GM19463 (cell line): ENCODE data around the gene RNF182.
"Not testable (repeated sequence)": the region's sequence is repeated elsewhere in the genome, so short reads cannot be mapped to it uniquely, and the experiment has no call there.

Source experiments
- ATAC-seq: cut with Tn5 transposase; IDR thresholded peaks from one replicate; pipeline ENCODE4 v1.9.1; 2021; ENCODE audit warnings: mild to moderate bottlenecking, moderate library complexity; ENCODE audit not compliant: unreplicated experiment

RNF182 gene

DNA sequence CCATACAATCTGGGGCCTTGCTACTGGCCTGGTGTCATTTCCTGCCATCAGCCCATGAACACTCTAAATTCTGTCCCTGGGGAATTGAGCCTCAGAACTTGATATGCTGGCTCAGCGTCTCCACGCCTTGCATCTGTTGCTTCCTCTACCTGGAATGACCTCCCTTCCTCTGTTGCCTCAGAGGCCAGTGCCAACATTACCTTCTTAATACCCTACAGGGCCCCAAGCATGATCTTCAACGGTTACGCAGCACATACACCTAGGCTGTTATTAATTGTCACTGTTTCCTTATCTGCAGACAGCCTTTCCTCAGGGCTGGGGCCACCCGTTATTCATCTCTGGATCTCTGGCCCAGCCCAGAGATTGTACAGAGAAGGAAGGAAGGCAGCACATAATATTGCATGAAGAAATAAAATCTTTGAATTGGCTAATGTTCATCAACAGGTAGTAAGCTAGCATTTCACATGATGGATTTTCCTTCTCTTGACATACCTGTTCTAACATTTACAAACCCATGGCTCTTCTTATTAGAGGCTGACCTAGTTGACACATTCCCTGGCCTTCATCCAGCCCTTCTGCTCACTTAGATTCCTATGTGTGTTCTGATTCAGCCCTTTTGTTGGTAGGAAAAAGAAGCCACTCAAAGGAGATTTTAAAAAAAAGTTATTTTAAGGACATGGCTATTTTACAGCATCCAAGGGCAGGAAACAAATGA, 8.4 kb upstream of the RNF182 start:
- no peak for ATAC-seq

DNA sequence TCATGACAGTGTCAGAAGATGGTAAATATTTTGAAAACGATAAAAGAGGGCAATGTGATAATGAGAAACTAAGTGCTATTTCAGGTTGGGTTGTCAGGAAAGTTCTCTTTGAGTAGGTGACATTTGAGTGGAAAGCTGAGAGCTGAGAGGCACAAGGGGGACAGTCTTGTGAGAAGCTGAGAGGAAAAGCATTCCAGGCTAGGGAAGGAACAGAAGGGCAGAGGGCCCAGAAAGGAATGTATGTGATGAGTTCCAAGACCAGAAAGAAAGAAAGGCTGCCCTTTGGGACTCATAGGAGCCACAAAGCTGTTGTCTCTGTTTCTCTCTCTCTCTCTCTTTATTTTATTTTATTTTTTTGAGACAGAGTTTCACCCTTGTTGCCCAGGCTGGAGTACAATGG, 7.6 kb upstream of the RNF182 start:
- ATAC-seq: no peak

DNA sequence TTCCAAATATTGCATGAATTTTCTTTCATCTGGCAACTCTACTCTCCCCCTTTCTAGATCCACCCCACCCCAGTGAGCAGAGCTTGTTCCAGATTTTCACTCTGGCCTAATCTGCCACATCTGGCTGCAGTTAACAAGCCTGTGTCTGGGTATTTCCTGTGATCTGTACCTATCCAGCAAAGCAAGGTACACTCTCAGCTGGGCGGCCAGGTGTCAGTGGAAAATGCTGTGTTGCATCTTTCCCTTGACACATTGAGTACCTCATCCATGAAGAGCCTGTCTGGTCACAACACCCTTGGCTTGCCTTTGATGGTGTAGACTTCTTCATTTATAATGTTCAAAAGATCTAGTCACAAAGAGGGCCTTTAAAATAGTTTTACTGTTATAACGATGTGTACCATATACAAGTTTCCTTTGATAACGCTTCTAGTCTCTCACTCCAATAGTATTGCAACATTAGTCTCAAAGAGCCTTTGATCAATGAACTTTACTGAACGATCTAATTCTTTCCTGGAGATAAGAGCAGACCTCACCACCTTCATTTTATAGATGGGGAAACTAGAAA, 6.0 kb upstream of the RNF182 start:
- no peak for ATAC-seq

DNA sequence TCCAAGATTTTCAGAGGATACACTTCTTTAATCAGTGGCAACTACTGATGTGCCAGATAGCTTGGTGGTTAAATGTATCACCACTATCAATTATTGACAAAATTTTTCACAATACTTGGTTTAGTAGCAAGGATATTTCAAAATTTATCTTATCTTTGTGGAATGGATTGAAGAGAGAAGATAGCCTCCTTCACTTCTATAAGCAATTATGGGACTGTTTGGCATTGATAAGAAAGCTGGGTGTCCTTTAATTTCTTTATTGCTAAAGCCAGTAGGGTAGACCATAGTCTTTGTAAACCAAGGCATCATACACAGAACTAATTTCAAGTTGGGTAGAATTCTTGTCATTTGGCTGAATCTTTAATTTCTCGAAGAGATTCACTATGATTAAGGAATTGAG, 4.9 kb upstream of the RNF182 start:
- ATAC-seq: no peak

DNA sequence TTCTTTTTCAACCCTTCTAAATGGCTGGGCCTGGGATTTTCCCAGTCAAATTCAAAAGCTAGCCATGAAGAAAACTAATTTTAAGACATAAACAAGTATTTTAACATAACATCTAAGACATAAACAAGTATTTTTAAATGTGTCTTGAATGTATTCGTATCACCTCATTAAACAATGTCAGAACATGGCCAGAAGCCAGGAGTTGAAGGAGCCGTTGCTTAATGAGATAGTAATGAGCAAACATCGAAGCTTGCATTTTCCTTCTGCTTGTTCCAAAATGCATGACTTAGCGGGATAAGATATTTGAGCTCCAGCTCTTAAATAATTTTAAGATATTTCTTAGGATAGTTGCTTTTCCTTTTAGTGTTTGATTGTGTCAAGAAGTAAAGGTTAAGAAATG, 4.2 kb upstream of the RNF182 start:
- ATAC-seq: no peak

GRCh38 chr6:13922750-13923149, 2.0 kb upstream of the RNF182 start:
- ATAC-seq: no peak

- ATAC-seq: no peak
These were observed 1.1 kb upstream of the RNF182 start for GRCh38 chr6:13923527-13924145.

DNA sequence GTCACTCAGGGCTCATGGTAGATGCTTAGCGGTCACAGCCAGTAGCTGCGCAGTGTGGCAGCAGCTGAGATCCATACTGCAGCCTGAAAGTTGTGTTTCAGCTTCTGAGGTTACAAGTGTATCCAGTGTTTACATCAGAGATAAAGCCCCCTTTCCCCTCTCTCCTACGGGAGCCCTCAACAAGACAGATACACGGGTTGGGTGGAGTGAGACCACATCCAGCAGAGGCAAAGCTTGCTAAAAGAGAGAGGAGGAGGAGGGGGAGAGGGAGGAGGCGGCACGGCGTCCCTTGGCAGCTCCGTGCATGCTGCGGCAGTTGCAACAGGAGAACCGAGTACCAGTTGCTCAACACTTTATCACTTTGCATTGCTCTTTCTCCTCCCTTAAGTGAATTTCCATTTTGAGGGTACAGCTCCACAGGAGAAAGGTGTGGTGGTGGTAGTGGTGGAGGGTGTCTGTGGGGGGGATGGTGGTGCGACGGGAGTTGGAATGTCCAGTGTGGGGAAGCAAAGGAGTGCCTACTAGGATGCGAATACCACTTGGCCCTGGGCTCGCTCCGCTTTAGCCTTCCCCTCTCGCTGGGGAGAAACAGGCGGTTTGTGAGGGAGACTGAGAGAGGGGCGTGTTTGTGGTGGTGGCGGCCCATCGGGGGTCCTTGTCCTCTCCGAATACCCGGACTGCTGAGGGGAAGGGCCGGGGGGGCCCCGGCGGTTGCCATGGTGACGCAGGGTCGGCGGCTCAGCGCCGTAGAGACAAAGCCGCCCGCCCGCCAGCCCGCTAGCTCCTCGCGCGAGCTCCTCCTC, 405 bp upstream of the RNF182 start:
- ATAC-seq: no peak

DNA sequence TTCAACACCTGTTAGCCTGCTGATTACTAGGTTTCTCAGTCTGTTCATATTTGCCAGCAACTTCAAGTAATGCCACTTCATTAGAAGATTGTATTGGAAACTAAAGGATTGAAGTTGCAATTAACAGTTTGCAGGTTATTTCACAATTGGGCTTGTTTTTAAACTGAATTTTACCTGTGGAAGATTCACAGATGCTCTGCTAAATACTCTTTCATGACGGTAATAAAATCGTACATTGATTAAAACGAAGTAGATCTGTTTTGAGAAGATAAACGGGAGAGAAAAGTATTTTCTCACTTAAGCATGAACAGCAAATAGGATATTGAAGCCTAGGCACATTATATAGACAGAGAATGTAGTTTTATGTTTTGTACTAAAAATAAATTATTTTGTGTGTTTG, 1.6 kb downstream of the RNF182 start:
- no peak for ATAC-seq

- no peak for ATAC-seq
These were observed 2.5 kb downstream of the RNF182 start for GRCh38 chr6:13927203-13927602.

DNA sequence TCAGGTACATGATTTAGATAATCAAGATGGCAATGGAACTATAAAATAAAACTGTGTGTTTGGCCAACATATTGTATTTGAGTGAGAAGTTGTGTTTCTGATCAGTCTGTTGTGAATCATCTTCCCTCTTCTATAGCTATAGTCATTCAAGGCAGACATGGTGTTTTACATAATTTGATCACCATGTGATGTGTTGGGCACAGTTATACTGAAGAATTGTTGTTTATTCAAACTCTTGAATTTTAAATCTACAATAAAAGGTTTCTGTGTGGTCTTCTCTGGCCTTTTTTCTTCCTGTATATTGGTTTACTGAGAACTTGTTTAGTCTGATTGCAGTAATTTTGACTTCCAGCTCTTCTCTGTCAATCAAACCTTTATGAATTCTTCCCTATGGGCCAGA, 4.4 kb downstream of the RNF182 start:
- no peak for ATAC-seq

GRCh38 chr6:13931797-13932402, 7.1 kb downstream of the RNF182 start:
- no peak for ATAC-seq

DNA sequence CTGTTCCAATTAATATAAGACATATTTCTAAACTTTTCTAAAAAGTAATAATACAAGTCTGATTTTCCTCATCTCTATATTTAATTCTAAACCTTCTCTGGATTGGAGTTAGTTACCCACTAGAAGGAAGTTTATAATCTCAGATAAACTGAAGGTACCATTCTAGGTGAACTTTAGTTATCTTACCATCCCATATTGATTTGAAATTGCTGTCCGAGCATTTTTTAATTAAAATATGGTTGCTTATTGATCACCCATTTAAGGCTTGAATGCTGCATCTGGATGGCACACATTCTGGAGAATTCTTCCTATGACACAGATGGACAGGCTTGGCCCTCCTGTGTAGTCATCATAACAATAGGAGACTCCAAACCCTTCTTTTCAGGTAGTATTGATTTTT, 8.0 kb downstream of the RNF182 start:
- no peak for ATAC-seq

DNA sequence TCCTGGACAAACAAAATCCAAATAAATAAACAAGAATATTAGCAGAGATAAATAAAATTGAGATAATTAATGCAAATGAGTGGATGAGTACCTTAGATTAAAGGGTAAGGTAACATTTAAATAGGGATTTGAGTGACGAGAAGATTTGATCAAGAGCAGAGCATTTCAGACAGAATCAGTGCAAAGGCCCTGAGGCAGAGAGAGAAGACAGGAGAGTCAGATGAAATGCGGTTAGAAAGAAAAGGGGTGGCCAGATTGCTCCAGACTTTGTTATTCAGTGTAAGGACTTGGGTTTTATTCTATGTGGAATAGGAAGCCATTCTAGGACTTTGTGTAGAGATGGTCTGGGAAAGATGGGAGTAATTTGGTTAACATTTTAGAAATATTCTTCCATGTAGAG, 10.0 kb downstream of the RNF182 start:
- no peak for ATAC-seq

- no peak for ATAC-seq
These were observed 10.6 kb downstream of the RNF182 start for GRCh38 chr6:13935190-13935880.

DNA sequence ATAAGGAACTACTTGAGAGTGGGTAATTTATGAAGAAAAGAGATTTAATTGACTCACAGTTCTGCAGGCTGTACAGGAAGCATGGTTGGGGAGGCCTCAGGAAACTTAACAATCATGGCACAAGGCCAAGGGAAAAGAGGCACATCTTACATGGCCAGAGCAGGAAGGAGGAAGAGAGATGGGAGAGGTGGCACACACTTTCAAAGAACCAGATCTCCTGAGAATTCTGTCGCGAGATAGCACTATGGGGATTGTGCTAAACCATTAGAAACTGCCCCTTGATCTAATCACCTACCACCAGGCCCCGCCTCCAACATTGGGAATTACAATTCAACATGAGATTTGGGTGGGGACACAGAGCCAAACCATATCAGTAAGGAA, 11.1 kb downstream of the RNF182 start:
- ATAC-seq: not testable (repeated sequence)

GRCh38 chr6:13941902-13942301, 17.1 kb downstream of the RNF182 start:
- no peak for ATAC-seq

DNA sequence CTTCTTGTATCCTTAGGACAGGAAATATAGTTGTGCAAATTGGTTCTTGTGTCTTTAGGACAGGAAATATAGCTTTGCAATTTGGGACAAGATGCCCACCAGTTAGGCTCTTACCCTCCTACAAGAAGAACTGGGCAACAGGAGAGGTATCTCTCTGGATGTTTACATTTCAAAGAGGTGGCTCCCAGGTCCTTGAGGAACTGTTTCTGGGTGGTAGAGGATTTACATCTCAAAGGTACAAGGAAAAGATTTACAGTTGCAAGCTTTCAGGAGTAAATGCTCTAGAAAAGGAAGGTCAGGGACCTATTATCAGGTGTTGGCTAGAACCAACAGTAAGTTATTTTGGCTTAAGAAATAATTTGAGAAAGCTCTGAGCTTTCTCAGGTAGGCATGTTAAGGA, 19.2 kb downstream of the RNF182 start:
- no peak for ATAC-seq

DNA sequence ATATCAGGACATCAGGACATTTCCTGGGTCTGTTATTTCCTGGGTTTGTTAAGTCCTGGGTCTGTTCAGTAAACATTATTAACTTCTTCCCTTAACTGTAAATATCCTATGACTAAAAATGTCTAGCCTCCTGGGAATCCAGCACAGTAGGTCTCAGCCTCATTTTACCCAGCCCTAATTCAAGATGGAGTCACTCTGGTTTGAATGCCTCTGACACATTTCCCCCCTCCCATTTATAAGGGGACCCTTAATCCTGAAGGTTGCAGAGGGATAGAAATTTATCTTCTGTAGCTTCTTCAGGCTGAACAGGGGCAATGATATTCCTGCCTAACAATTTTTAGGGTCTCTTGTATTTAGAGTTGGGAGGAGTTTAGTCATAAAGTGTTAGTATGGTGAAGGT, 21.8 kb downstream of the RNF182 start:
- ATAC-seq: no peak

DNA sequence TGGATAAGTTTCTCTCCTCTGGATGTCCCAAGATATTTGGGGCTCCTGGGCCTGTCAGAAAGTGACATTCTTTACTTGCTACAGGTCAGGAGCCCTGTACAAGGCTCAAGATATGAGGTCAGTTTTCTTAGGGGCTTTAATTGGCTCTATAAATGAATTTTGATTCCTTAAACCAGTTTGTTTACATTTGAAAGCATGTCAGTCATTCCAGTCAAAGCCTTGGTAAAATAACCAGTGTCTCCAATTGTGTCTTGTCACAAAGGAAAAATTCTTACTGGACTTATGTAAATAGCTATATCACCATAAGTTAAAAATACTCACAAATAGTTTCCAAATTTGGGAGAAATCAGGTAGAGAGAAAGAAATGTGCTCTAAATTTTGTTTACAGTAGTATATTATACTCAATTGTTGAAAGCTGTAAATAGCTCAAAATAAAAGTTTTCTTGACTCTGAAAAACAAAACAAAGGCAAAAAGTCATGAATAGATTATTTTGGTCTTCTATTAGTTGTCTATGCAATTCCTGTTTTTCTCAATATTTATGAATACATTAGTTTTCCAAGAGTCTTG, 22.9 kb downstream of the RNF182 start:
- ATAC-seq: no peak
